SK-N-MC (cell line): ENCODE data around the gene ARSG.
"Not testable (repeated sequence)": the region's sequence is repeated elsewhere in the genome, so short reads cannot be mapped to it uniquely, and the experiment has no call there.

ENCODE experiments used
- DNase-seq: peaks from one replicate; pipeline ENCODE4 v3.0.0-alpha.2; 2011; ENCODE audit warnings: low read depth, low spot score
- H3K27ac ChIP-seq: fragments of 200-600 bp; sonication (generic); 2 replicates; pipeline ENCODE4 v1.5.1; 2016; ENCODE audit warnings: mixed run types
- H3K36me3 ChIP-seq: fragments of 200-600 bp; sonication (generic); 2 replicates; pipeline ENCODE4 v1.6.1; 2017; ENCODE audit warnings: antibody characterized with exemption, low read length, mixed read lengths; ENCODE audit not compliant: insufficient read depth
- H3K4me3 ChIP-seq: fragments of 200-600 bp; sonication (generic); 2 replicates; pipeline ENCODE4 v1.5.1; 2016
- H3K9ac ChIP-seq: fragments of 200-600 bp; sonication (generic); 2 replicates; pipeline ENCODE4 v1.8.0; 2017; ENCODE audit warnings: mixed run types, mixed read lengths; ENCODE audit not compliant: insufficient read length
- H3K9me3 ChIP-seq: fragments of 200-600 bp; sonication (generic); 2 replicates; pipeline ENCODE4 v1.6.1; 2017; ENCODE audit warnings: low read depth, mild to moderate bottlenecking, antibody characterized with exemption, low read length, moderate library complexity, mixed read lengths
- EZH2 ChIP-seq: fragments of 200-600 bp; sonication (generic); IDR thresholded peaks from one replicate; pipeline ENCODE4 v1.6.1; 2017; ENCODE audit warnings: antibody characterized with exemption
- FOXP2 ChIP-seq: optimal IDR thresholded peaks from 2 replicates; pipeline ENCODE3; 2011; ENCODE audit warnings: mild to moderate bottlenecking, moderate library complexity; ENCODE audit not compliant: insufficient read depth; ENCODE audit errors: extremely low read length, control extremely low read depth
- POLR2AphosphoS5 ChIP-seq: IDR thresholded peaks from 2 replicates; pipeline ENCODE4 v1.6.1; 2012; ENCODE audit warnings: mild to moderate bottlenecking, low read depth, low read length, borderline replicate concordance

Gene ARSG

DNA sequence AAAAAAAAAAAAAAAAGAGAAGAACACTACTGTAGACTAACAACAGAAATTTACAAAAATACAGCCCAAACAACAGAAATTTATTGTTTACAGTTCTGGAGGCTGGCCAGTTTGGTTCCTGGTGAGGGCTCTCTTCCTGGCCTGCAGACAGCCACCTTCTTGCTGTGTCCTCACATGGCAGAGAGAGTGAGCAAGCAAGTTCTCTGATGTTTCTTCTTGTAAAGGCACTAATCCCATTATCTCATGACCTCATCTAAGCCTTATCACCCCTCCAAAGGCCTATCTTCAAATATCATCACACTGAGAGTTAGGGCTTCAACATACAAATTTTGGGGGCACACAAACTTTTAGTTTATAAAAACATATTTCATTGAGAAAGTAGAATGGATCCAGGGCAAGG, 7.3 kb downstream of the ARSG start:
- TF ChIP-seq EZH2 (no peak), POLR2AphosphoS5 (no peak), FOXP2 (no peak)
- H3K9me3 ChIP-seq, result no peaks in the 10 kb centered on the region
- H3K36me3 ChIP-seq, result no peaks in the 10 kb centered on the region
- H3K9ac ChIP-seq, result no peak overlapping the region
- H3K27ac ChIP-seq, result no peak overlapping the region
- DNase-seq, result no peak
- no peak overlapping the region for H3K4me3 ChIP-seq

DNA sequence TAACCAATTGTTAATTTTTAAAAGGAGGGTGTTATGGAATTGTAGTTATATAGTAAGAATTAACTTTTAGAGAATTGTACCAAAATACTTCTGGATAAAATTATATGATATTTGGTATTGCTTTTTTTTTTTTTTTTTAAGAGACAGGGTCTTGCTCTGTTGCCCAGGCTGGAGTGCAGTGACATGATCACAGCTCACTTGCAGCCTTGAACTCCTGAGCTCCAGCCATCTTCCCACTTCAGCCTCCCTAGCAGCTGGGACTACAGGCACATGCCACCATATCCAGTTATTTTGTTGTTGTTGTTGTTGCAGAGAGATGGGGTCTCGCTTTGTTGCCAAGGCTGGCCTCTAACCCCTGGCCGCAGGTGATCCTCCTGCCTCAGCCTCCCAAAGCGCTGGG, 8.5 kb downstream of the ARSG start:
- Histone ChIP-seq H3K36me3 (no peaks in the 10 kb centered on the region), H3K4me3 (no peak overlapping the region), H3K9ac (no peak overlapping the region), H3K27ac (no peak overlapping the region), H3K9me3 (no peaks in the 10 kb centered on the region)
- no peak for DNase-seq
- TF ChIP-seq FOXP2 (no peak), EZH2 (no peak), POLR2AphosphoS5 (no peak)

DNA sequence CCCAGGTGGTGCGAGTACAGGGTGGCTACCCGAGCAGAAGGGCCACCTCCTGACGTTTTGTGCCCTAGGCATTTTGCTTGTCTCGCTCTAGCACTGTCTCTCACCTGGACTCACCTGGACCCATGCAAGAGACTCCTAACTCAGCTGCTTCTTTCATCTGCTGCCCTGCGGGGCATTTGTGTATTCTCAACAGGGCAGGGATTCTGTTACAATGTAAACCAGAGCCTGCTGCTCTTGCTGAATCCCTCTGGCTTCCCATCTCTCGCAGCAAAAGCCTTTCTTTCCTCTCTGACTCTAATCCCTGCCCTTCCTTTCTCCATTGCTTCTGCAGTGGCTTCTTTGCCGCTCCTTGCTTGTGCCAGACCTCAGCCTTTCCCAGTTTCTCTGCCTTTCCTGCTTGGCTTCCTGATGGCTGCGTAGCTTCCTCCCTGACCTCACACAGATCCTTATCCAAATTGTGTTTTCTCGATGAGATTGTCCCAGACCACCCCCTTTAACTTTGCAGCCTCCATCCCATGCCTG, 10.2 kb downstream of the ARSG start:
- no peak for DNase-seq
- Histone ChIP-seq H3K9ac (no peak overlapping the region), H3K9me3 (no peaks in the 10 kb centered on the region), H3K27ac (no peak overlapping the region), H3K4me3 (no peak overlapping the region), H3K36me3 (no peaks in the 10 kb centered on the region)
- TF ChIP-seq POLR2AphosphoS5 (no peak), EZH2 (no peak), FOXP2 (no peak)

DNA sequence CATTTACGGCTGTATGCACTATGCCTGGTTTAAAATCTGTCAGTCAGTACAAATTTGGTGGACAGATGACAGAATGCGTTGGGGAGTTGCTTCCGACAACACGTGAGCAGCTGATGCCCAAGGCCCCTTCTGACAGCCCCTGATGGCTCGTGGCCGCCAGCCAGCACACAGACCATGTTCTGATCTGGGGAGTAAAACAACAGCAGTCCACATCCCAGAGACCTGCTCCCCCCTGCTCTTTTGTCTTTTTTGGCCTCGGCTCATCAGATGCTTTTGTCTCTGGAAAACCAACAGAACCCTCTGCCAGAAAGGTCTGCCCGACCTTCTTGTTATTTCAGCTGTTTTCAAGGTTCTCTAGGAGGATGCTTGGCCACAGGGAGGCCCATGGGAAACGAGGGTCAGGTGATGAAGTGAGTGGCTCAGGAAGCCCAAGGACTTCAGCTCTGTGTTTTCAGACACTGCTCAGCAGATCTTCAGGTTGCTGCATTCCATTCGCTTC, 10.8 kb downstream of the ARSG start:
- Histone ChIP-seq H3K36me3 (no peaks in the 10 kb centered on the region), H3K9ac (no peak overlapping the region), H3K4me3 (no peak overlapping the region), H3K9me3 (no peaks in the 10 kb centered on the region), H3K27ac (no peak overlapping the region)
- TF ChIP-seq EZH2 (no peak), FOXP2 (no peak), POLR2AphosphoS5 (no peak)
- DNase-seq, result no peak

DNA sequence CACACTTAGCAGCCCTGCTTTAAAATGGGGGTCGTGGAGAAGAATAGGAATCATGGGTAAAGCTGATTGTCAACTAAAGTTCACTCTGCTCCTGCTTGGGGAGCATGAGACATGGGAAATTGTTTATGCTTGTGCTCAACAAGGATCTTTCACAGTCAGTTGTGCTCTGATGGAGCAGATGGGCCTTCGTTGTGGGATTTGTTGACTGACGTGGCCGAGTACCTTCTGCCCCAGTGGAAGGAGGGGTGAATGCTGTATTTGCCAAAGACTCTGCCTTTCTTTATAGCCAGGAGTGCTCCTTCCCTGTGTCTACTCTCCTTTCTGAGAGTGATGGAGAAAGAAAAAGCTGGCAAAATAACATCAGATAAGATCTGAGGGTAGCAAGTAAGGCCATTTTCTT, 11.4 kb downstream of the ARSG start:
- TF ChIP-seq EZH2 (no peak), FOXP2 (no peak), POLR2AphosphoS5 (no peak)
- H3K4me3 ChIP-seq, result no peak overlapping the region
- H3K9ac ChIP-seq, result no peak overlapping the region
- H3K36me3 ChIP-seq, result no peaks in the 10 kb centered on the region
- no peak for DNase-seq
- H3K27ac ChIP-seq, result no peak overlapping the region
- no peaks in the 10 kb centered on the region for H3K9me3 ChIP-seq

DNA sequence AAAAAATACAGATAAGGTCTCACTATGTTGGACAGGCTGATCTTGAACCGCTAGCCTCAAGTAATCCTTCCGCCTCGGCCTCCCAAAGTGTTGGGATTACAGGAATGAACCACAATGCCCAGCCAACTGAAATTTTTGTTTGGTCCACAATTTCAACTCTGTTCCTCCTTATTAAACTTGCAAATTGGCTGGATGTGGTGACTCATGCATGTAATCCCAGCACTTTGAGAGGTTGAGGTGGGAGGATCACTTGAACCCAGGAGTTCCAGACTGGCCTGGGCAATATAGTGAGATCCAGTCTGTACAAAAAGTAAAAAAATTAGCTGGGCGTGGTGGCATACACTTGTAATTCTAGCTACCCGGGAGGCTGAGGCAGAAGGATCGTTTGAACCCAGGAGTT, 13.4 kb downstream of the ARSG start:
- Histone ChIP-seq H3K27ac (no peak overlapping the region), H3K4me3 (no peak overlapping the region), H3K36me3 (no peaks in the 10 kb centered on the region), H3K9me3 (no peaks in the 10 kb centered on the region), H3K9ac (no peak overlapping the region)
- TF ChIP-seq FOXP2 (no peak), EZH2 (no peak), POLR2AphosphoS5 (no peak)
- DNase-seq, result no peak

DNA sequence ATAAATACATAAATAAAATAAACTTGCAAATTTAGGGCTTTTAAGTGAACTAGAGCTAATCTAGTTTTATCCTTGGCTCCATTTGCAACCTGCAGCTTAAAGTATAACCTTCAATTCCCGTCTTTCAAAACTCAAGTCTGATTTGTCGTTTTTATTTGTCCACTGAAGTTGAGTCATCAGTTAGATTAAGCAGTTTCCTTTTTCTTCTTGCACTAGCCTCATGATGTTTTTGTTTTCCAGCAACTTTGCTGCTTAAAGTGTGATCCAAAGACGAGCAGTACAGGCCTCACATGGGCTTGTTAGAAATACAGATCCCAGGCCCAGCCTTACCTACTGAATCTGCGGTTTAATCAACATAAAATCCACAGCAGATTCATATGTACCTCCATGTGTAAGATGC, 13.8 kb downstream of the ARSG start:
- Histone ChIP-seq H3K9me3 (no peaks in the 10 kb centered on the region), H3K9ac (no peak overlapping the region), H3K27ac (no peak overlapping the region), H3K4me3 (no peak overlapping the region), H3K36me3 (no peaks in the 10 kb centered on the region)
- no peak for DNase-seq
- TF ChIP-seq EZH2 (no peak), FOXP2 (no peak), POLR2AphosphoS5 (no peak)

DNA sequence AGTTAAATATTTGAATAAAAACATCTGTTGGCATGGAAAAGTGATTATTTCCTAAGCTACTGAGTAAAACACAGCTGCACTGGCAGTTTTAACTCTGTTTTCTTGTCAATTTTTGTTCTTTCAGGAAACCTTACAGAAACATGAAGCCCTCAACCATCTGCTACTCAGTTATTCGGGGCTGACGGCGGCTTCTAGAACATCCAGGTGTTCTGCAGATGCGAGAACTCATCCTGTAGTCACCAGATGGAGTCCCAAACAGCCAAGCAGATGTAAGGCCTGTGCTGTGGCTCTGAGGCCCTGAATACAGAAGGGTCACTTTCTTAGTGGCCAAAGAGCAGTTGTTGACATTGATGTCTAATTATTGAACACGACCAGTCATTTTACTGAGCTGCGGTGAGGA, 15.5 kb downstream of the ARSG start:
- Histone ChIP-seq H3K36me3 (no peaks in the 10 kb centered on the region), H3K9me3 (no peaks in the 10 kb centered on the region), H3K4me3 (no peak overlapping the region), H3K9ac (no peak overlapping the region), H3K27ac (no peak overlapping the region)
- TF ChIP-seq EZH2 (no peak), POLR2AphosphoS5 (no peak), FOXP2 (no peak)
- no peak for DNase-seq

DNA sequence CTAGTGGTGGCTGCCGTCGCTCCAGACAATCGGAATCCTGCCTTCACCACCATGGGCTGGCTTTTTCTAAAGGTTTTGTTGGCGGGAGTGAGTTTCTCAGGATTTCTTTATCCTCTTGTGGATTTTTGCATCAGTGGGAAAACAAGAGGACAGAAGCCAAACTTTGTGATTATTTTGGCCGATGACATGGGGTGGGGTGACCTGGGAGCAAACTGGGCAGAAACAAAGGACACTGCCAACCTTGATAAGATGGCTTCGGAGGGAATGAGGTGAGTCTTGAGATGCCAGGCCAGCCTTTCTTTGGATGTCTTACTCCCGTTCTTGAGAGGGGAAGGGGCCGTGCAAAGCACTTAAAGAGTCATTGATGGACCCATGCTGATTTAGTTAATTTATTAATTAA, 16.1 kb downstream of the ARSG start:
- H3K4me3 ChIP-seq, result no peak overlapping the region
- TF ChIP-seq EZH2, result no peak
- no peak for TF ChIP-seq FOXP2
- TF ChIP-seq POLR2AphosphoS5, result no peak
- no peaks in the 10 kb centered on the region for H3K36me3 ChIP-seq
- H3K27ac ChIP-seq, result no peak overlapping the region
- no peak overlapping the region for H3K9ac ChIP-seq
- no peaks in the 10 kb centered on the region for H3K9me3 ChIP-seq
- DNase-seq, result no peak

DNA sequence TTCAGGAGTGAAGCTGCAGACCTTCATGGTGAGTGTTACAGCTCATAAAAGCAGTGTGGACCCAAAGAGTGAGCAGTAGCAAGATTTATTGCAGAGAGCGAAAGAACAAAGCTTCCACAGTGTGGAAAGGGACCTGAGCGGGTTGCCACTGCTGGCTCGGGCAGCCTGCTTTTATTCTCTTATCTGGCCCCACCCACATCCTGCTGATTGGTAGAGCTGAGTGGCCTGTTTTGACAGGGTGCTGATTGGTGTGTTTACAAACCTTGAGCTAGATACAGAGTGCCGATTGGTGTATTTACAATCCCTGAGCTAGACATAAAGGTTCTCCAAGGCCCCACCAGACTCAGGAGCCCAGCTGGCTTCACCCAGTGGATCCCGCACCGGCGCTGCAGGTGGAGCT, 17.2 kb downstream of the ARSG start:
- H3K36me3 ChIP-seq, H3K4me3 ChIP-seq, DNase-seq, H3K9ac ChIP-seq, H3K27ac ChIP-seq, H3K9me3 ChIP-seq: not testable (repeated sequence)

DNA sequence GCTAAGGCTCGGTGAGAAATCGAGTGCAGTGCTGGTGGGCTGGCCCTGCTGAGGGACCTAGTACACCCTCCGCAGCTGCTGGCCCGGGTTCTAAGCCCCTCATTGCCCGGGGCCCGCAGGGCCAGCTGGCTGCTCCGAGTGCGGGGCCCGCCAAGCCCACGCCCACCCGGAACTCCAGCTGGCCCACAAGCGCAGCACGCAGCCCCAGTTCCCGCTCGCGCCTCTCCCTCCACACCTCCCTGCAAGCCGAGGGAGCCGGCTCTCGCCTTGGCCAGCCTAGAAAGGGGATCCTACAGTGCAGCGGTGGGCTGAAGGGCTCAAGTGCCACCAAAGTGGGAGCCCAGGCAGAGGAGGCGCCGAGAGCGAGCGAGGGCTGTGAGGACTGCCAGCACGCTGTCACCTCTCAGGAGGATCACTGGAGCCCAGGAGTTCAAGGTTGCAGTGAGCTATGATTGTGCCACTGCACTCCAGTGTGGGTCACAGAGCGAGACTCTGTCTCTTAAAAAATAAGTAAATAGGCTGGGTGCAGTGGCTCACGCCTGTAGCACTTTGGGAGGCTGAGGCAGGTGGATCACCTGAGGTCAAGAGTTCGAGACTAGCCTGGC, 17.9 kb downstream of the ARSG start:
- not testable (repeated sequence) for DNase-seq, H3K36me3 ChIP-seq, H3K27ac ChIP-seq, H3K9ac ChIP-seq, H3K9me3 ChIP-seq, H3K4me3 ChIP-seq
